Measurements from ENCODE around the gene SUGCT. TPM values are rescaled to one million over a fixed set of nuclear protein-coding genes. Genes with fewer than 3 reads are reported as not detected.

SUGCT gene
- total and polyA plus RNA-seq, 9 of the 15 experiments (the other 6 are each of a cell fraction or from before 2014, with no cell fraction given), result 0.58 to 2.5 (median 1.4) TPM

GRCh38 chr7:40455485-40455884, 320.7 kb downstream of the SUGCT start:
- Histone ChIP-seq H3K79me2 (ENCODE audit: control insufficient read depth, insufficient read depth, low read length) (no peaks in the 10 kb centered on the region), H3K36me3 (ENCODE audit: control insufficient read depth, insufficient read depth, low read length) (no peaks in the 10 kb centered on the region), H3K4me2 (ENCODE audit: insufficient read depth, low read length) (no peak overlapping the region), H3K9ac (ENCODE audit: insufficient read depth in 1 of 2, low read depth in 2 of 2, low read length in 2 of 2) (no peak overlapping the region), H3K27me3 (ENCODE audit: control insufficient read depth in 2 of 2, insufficient read depth in 2 of 2, low read length in 2 of 2) (no peaks in the 10 kb centered on the region), H2AFZ (ENCODE audit: low read depth, low read length) (no peak overlapping the region), H3K4me3 (no peak overlapping the region), H4K20me1 (replicated peaks; ENCODE audit: control insufficient read depth, insufficient read depth, low read length) (no peaks in the 10 kb centered on the region), H3K27ac (ENCODE audit: extremely low read depth, low read depth, low read length) (no peak overlapping the region), H3K9me1 (ENCODE audit: control insufficient read depth, insufficient read depth, low read length) (no peaks in the 10 kb centered on the region), H3K9me3 (replicated peaks; ENCODE audit: control insufficient read depth, insufficient read depth, low read depth, low read length) (no peaks in the 10 kb centered on the region), H3K4me1 (replicated peaks in 1 of 2; ENCODE audit: control insufficient read depth in 2 of 2, insufficient read depth in 2 of 2, low read length in 2 of 2) (no peaks in the 10 kb centered on the region)
- TF ChIP-seq GATA2 (CRISPR knock-in tag; IDR thresholded peaks at IDR 0.05) (no peak), KLF16 (IDR thresholded peaks at IDR 0.05) (no peak), ARID1B (IDR thresholded peaks at IDR 0.05) (no peak), TSC22D4 (tag; IDR thresholded peaks at IDR 0.05) (no peak), ZNF431 (CRISPR knock-in tag; IDR thresholded peaks at IDR 0.05) (no peak), ETV6 (IDR thresholded peaks at IDR 0.05; ENCODE audit: borderline replicate concordance in 1 of 2, low read depth in 2 of 2, low read length in 1 of 2) (no peak), ETV6 (CRISPR knock-in tag; IDR thresholded peaks at IDR 0.05; ENCODE audit: borderline replicate concordance) (no peak)
- intact Hi-C loops (cut with micrococcal nuclease), result no loop called here
- FAIRE-seq, result no peak
- ChIA-PET CTCF (ENCODE audit: low intra/inter-chr PET ratio) (no interaction called here), POLR2A (no interaction called here)
- no peak for ATAC-seq
- DNase-seq (ENCODE audit: extremely low read depth in 1 of 4, low spot score in 3 of 4), result no peak
- in situ Hi-C loops (cut with MboI), result no loop called here
- no TSS peak for BruUV-seq (replicated peaks)

GRCh38 chr7:40457776-40458480, 323.1 kb downstream of the SUGCT start:
- in situ Hi-C loops (cut with MboI), result no loop called here
- TF ChIP-seq ZNF311 (CRISPR knock-in tag; IDR thresholded peaks at IDR 0.05) (no peak), ZBTB11 (CRISPR knock-in tag; IDR thresholded peaks at IDR 0.05) (no peak), POU5F1 (IDR thresholded peaks at IDR 0.05; ENCODE audit: borderline replicate concordance, low read depth, low read length, partially characterized antibody) (no peak), SAFB2 (IDR thresholded peaks at IDR 0.05; ENCODE audit: borderline replicate concordance, low read depth, low read length, severe bottlenecking) (no peak), HMGN3 (IDR thresholded peaks at IDR 0.05; ENCODE audit: borderline replicate concordance, extremely low read depth, insufficient read length, low read depth, low read length) (no peak)

More at GRCh38 chr7:40457776-40458480, 323.1 kb downstream of the SUGCT start:
- no peaks in the 10 kb centered on the region for H4K20me1 ChIP-seq (replicated peaks; ENCODE audit: control insufficient read depth, insufficient read depth, low read length)
- CTCF ChIA-PET (ENCODE audit: low intra/inter-chr PET ratio), result no interaction called here
- POLR2A ChIA-PET, result no interaction called here
- H3K9me3 ChIP-seq (replicated peaks; ENCODE audit: control insufficient read depth, insufficient read depth, low read depth, low read length), result no peaks in the 10 kb centered on the region
- H3K27ac ChIP-seq (ENCODE audit: extremely low read depth, low read depth, low read length), result no peak overlapping the region
- DNase-seq (ENCODE audit: extremely low read depth in 1 of 4, low spot score in 3 of 4) (no peak), FAIRE-seq (no peak), ATAC-seq (no peak)
- no peaks in the 10 kb centered on the region for H3K4me1 ChIP-seq (replicated peaks in 1 of 2; ENCODE audit: control insufficient read depth in 2 of 2, insufficient read depth in 2 of 2, low read length in 2 of 2)
- H3K36me3 ChIP-seq (ENCODE audit: control insufficient read depth, insufficient read depth, low read length), result no peaks in the 10 kb centered on the region
- no peaks in the 10 kb centered on the region for H3K79me2 ChIP-seq (ENCODE audit: control insufficient read depth, insufficient read depth, low read length)
- 1% methylated on average over 5 of the region's 5 CpGs for WGBS (ENCODE audit: insufficient coverage, low coverage, missing lambda C conversion rate)
- no TSS peak for BruUV-seq (replicated peaks)
- no peak overlapping the region for H3K4me2 ChIP-seq (ENCODE audit: insufficient read depth, low read length)
- no peak overlapping the region for H2AFZ ChIP-seq (ENCODE audit: low read depth, low read length)
- intact Hi-C loops (cut with micrococcal nuclease), result no loop called here
- H3K27me3 ChIP-seq (ENCODE audit: control insufficient read depth in 2 of 2, insufficient read depth in 2 of 2, low read length in 2 of 2), result no peaks in the 10 kb centered on the region
- H3K9me1 ChIP-seq (ENCODE audit: control insufficient read depth, insufficient read depth, low read length), result no peaks in the 10 kb centered on the region
- no peak overlapping the region for H3K4me3 ChIP-seq
- no peak overlapping the region for H3K9ac ChIP-seq (ENCODE audit: insufficient read depth in 1 of 2, low read depth in 2 of 2, low read length in 2 of 2)

Data from K562 (cell line).